Measurements from ENCODE around the gene ACADSB.

GRCh38 chr10:123061865-123062264 is 53.1 kb downstream of the ACADSB start:
- TF ChIP-seq, protein P1, sequence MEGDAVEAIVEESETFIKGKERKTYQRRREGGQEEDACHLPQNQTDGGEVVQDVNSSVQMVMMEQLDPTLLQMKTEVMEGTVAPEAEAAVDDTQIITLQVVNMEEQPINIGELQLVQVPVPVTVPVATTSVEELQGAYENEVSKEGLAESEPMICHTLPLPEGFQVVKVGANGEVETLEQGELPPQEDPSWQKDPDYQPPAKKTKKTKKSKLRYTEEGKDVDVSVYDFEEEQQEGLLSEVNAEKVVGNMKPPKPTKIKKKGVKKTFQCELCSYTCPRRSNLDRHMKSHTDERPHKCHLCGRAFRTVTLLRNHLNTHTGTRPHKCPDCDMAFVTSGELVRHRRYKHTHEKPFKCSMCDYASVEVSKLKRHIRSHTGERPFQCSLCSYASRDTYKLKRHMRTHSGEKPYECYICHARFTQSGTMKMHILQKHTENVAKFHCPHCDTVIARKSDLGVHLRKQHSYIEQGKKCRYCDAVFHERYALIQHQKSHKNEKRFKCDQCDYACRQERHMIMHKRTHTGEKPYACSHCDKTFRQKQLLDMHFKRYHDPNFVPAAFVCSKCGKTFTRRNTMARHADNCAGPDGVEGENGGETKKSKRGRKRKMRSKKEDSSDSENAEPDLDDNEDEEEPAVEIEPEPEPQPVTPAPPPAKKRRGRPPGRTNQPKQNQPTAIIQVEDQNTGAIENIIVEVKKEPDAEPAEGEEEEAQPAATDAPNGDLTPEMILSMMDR (conservative IDR thresholded peaks at IDR 0.05 in 1 of 2, IDR thresholded peaks at IDR 0.05 in 1 of 2; ENCODE audit: extremely low read depth in 1 of 2, insufficient read depth in 1 of 2, low read depth in 1 of 2, low read length in 2 of 2) = no peak
- TF ChIP-seq EZH2 (IDR thresholded peaks at IDR 0.05; ENCODE audit: borderline replicate concordance, low read length) = no peak
